Measurements from ENCODE around the gene CALM1.

DNA sequence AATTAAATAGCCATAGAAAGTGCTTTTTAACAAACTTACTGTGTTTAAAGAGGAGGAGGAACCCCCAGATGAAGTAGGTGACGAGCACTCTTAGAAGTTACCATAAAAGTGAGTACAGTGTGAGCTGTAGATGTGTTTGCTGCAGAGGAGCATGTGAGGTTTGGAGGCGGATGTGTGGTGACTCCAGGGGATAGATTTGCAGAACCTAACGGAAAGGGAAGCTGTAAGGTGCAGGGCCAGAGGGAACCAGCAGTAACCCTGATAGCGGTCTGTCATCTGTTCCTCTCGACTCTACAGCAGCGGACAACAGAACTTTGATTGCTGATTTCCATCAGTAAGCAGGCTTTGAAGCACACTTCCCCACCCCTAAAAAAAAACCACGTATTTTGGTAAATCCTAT lies 5.2 kb downstream of the CALM1 start:
- TF ChIP-seq, protein P1, sequence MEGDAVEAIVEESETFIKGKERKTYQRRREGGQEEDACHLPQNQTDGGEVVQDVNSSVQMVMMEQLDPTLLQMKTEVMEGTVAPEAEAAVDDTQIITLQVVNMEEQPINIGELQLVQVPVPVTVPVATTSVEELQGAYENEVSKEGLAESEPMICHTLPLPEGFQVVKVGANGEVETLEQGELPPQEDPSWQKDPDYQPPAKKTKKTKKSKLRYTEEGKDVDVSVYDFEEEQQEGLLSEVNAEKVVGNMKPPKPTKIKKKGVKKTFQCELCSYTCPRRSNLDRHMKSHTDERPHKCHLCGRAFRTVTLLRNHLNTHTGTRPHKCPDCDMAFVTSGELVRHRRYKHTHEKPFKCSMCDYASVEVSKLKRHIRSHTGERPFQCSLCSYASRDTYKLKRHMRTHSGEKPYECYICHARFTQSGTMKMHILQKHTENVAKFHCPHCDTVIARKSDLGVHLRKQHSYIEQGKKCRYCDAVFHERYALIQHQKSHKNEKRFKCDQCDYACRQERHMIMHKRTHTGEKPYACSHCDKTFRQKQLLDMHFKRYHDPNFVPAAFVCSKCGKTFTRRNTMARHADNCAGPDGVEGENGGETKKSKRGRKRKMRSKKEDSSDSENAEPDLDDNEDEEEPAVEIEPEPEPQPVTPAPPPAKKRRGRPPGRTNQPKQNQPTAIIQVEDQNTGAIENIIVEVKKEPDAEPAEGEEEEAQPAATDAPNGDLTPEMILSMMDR (IDR thresholded peaks at IDR 0.05; ENCODE audit: insufficient read depth, low read length, poor library complexity, severe bottlenecking) = no peak
- no peak for TF ChIP-seq EZH2phosphoT487 (conservative IDR thresholded peaks at IDR 0.05; ENCODE audit: low read length)
